ENCODE results near the gene UBA6.

Gene UBA6

GRCh38 chr4:67697860-67698687, 2.9 kb downstream of the UBA6 start:
- Histone ChIP-seq H3K9me3 (ENCODE audit: control insufficient read depth in 2 of 2, low read length in 2 of 2) (no peaks in the 10 kb centered on the region), H3K4me3 (ENCODE audit: low read length in 2 of 2) (no peak overlapping the region), H3K27ac (ENCODE audit: low read length) (no peak overlapping the region), H3K36me3 (ENCODE audit: control insufficient read depth in 2 of 2, insufficient read depth in 2 of 2, low read length in 2 of 2) (no peaks in the 10 kb centered on the region), H3K4me1 (ENCODE audit: control insufficient read depth, insufficient read depth, low read length) (no peaks in the 10 kb centered on the region), H3K9ac (ENCODE audit: low read length in 2 of 2) (no peak overlapping the region), H3K27me3 (ENCODE audit: control insufficient read depth in 1 of 2, insufficient read depth in 2 of 2, low read length in 2 of 2) (no peaks in the 10 kb centered on the region)

GRCh38 chr4:67696061-67696460, 4.9 kb downstream of the UBA6 start:
- Histone ChIP-seq H3K9ac (ENCODE audit: low read length in 2 of 2) (no peak overlapping the region), H3K27me3 (ENCODE audit: control insufficient read depth in 1 of 2, insufficient read depth in 2 of 2, low read length in 2 of 2) (no peaks in the 10 kb centered on the region), H3K4me3 (ENCODE audit: low read length in 2 of 2) (no peak overlapping the region), H3K9me3 (ENCODE audit: control insufficient read depth in 2 of 2, low read length in 2 of 2) (peaks cover 0 to 3% of the 10 kb centered on the region in 2 donors), H3K27ac (ENCODE audit: low read length) (no peak overlapping the region), H3K4me1 (ENCODE audit: control insufficient read depth, insufficient read depth, low read length) (no peaks in the 10 kb centered on the region), H3K36me3 (ENCODE audit: control insufficient read depth in 2 of 2, insufficient read depth in 2 of 2, low read length in 2 of 2) (peaks cover 7 to 15% of the 10 kb centered on the region in 2 donors)

GRCh38 chr4:67694662-67695061, 6.3 kb downstream of the UBA6 start:
- Histone ChIP-seq H3K9ac (ENCODE audit: low read length in 2 of 2) (no peak overlapping the region), H3K36me3 (ENCODE audit: control insufficient read depth in 2 of 2, insufficient read depth in 2 of 2, low read length in 2 of 2) (peaks cover 7 to 15% of the 10 kb centered on the region in 2 donors), H3K27ac (ENCODE audit: low read length) (no peak overlapping the region), H3K4me3 (ENCODE audit: low read length in 2 of 2) (no peak overlapping the region), H3K27me3 (ENCODE audit: control insufficient read depth in 1 of 2, insufficient read depth in 2 of 2, low read length in 2 of 2) (no peaks in the 10 kb centered on the region), H3K4me1 (ENCODE audit: control insufficient read depth, insufficient read depth, low read length) (no peaks in the 10 kb centered on the region), H3K9me3 (ENCODE audit: control insufficient read depth in 2 of 2, low read length in 2 of 2) (peaks cover 0 to 3% of the 10 kb centered on the region in 2 donors)

- Histone ChIP-seq H3K36me3 (ENCODE audit: control insufficient read depth in 2 of 2, insufficient read depth in 2 of 2, low read length in 2 of 2) (peaks cover 7 to 15% of the 10 kb centered on the region in 2 donors), H3K4me1 (ENCODE audit: control insufficient read depth, insufficient read depth, low read length) (no peaks in the 10 kb centered on the region), H3K9ac (ENCODE audit: low read length in 2 of 2) (no peak overlapping the region), H3K4me3 (ENCODE audit: low read length in 2 of 2) (no peak overlapping the region), H3K9me3 (ENCODE audit: control insufficient read depth in 2 of 2, low read length in 2 of 2) (peaks cover 0 to 3% of the 10 kb centered on the region in 2 donors), H3K27ac (ENCODE audit: low read length) (no peak overlapping the region), H3K27me3 (ENCODE audit: control insufficient read depth in 1 of 2, insufficient read depth in 2 of 2, low read length in 2 of 2) (no peaks in the 10 kb centered on the region)
These were observed 9.6 kb downstream of the UBA6 start for GRCh38 chr4:67691328-67691727.

GRCh38 chr4:67687636-67688035, 13.3 kb downstream of the UBA6 start:
- H3K9ac ChIP-seq (ENCODE audit: low read length in 2 of 2), result no peak overlapping the region
- no peaks in the 10 kb centered on the region for H3K4me1 ChIP-seq (ENCODE audit: control insufficient read depth, insufficient read depth, low read length)
- peaks cover 7 to 17% of the 10 kb centered on the region in 2 donors for H3K36me3 ChIP-seq (ENCODE audit: control insufficient read depth in 2 of 2, insufficient read depth in 2 of 2, low read length in 2 of 2)
- H3K9me3 ChIP-seq (ENCODE audit: control insufficient read depth in 2 of 2, low read length in 2 of 2), result peaks cover 0 to 3% of the 10 kb centered on the region in 2 donors
- H3K4me3 ChIP-seq (ENCODE audit: low read length in 2 of 2), result no peak overlapping the region
- no peaks in the 10 kb centered on the region for H3K27me3 ChIP-seq (ENCODE audit: control insufficient read depth in 1 of 2, insufficient read depth in 2 of 2, low read length in 2 of 2)
- H3K27ac ChIP-seq (ENCODE audit: low read length), result no peak overlapping the region

- Histone ChIP-seq H3K27ac (ENCODE audit: low read length) (no peak overlapping the region), H3K4me3 (ENCODE audit: low read length in 2 of 2) (no peak overlapping the region), H3K27me3 (ENCODE audit: control insufficient read depth in 1 of 2, insufficient read depth in 2 of 2, low read length in 2 of 2) (no peaks in the 10 kb centered on the region), H3K4me1 (ENCODE audit: control insufficient read depth, insufficient read depth, low read length) (no peaks in the 10 kb centered on the region), H3K36me3 (ENCODE audit: control insufficient read depth in 2 of 2, insufficient read depth in 2 of 2, low read length in 2 of 2) (peaks cover 0 to 8% of the 10 kb centered on the region in 2 donors), H3K9ac (ENCODE audit: low read length in 2 of 2) (no peak overlapping the region), H3K9me3 (ENCODE audit: control insufficient read depth in 2 of 2, low read length in 2 of 2) (no peaks in the 10 kb centered on the region)
These were observed 15.5 kb downstream of the UBA6 start for GRCh38 chr4:67685532-67685859.

GRCh38 chr4:67684839-67685531, 16.0 kb downstream of the UBA6 start:
- Histone ChIP-seq H3K4me3 (ENCODE audit: low read length in 2 of 2) (no peak overlapping the region), H3K9ac (ENCODE audit: low read length in 2 of 2) (no peak overlapping the region), H3K4me1 (ENCODE audit: control insufficient read depth, insufficient read depth, low read length) (no peaks in the 10 kb centered on the region), H3K27ac (ENCODE audit: low read length) (no peak overlapping the region), H3K27me3 (ENCODE audit: control insufficient read depth in 1 of 2, insufficient read depth in 2 of 2, low read length in 2 of 2) (no peaks in the 10 kb centered on the region), H3K36me3 (ENCODE audit: control insufficient read depth in 2 of 2, insufficient read depth in 2 of 2, low read length in 2 of 2) (peaks cover 0 to 11% of the 10 kb centered on the region in 2 donors), H3K9me3 (ENCODE audit: control insufficient read depth in 2 of 2, low read length in 2 of 2) (no peaks in the 10 kb centered on the region)

GRCh38 chr4:67682266-67682665, 18.7 kb downstream of the UBA6 start:
- no peaks in the 10 kb centered on the region for H3K27me3 ChIP-seq (ENCODE audit: control insufficient read depth in 1 of 2, insufficient read depth in 2 of 2, low read length in 2 of 2)
- no peaks in the 10 kb centered on the region for H3K9me3 ChIP-seq (ENCODE audit: control insufficient read depth in 2 of 2, low read length in 2 of 2)
- H3K27ac ChIP-seq (ENCODE audit: low read length), result no peak overlapping the region
- H3K4me1 ChIP-seq (ENCODE audit: control insufficient read depth, insufficient read depth, low read length), result no peaks in the 10 kb centered on the region
- H3K4me3 ChIP-seq (ENCODE audit: low read length in 2 of 2), result no peak overlapping the region
- peaks cover 0 to 17% of the 10 kb centered on the region in 2 donors for H3K36me3 ChIP-seq (ENCODE audit: control insufficient read depth in 2 of 2, insufficient read depth in 2 of 2, low read length in 2 of 2)
- H3K9ac ChIP-seq (ENCODE audit: low read length in 2 of 2), result no peak overlapping the region

- Histone ChIP-seq H3K9ac (ENCODE audit: low read length in 2 of 2) (no peak overlapping the region), H3K27ac (ENCODE audit: low read length) (no peak overlapping the region), H3K27me3 (ENCODE audit: control insufficient read depth in 1 of 2, insufficient read depth in 2 of 2, low read length in 2 of 2) (no peaks in the 10 kb centered on the region), H3K4me1 (ENCODE audit: control insufficient read depth, insufficient read depth, low read length) (no peaks in the 10 kb centered on the region), H3K4me3 (ENCODE audit: low read length in 2 of 2) (no peak overlapping the region), H3K36me3 (ENCODE audit: control insufficient read depth in 2 of 2, insufficient read depth in 2 of 2, low read length in 2 of 2) (peaks cover 8 to 23% of the 10 kb centered on the region in 2 donors), H3K9me3 (ENCODE audit: control insufficient read depth in 2 of 2, low read length in 2 of 2) (no peaks in the 10 kb centered on the region)
These were observed 20.3 kb downstream of the UBA6 start for GRCh38 chr4:67680581-67681222.

GRCh38 chr4:67678612-67679011, 22.3 kb downstream of the UBA6 start:
- H3K9ac ChIP-seq (ENCODE audit: low read length in 2 of 2), result no peak overlapping the region
- no peak overlapping the region for H3K27ac ChIP-seq (ENCODE audit: low read length)
- no peaks in the 10 kb centered on the region for H3K27me3 ChIP-seq (ENCODE audit: control insufficient read depth in 1 of 2, insufficient read depth in 2 of 2, low read length in 2 of 2)
- H3K4me3 ChIP-seq (ENCODE audit: low read length in 2 of 2), result no peak overlapping the region
- no peaks in the 10 kb centered on the region for H3K4me1 ChIP-seq (ENCODE audit: control insufficient read depth, insufficient read depth, low read length)
- peaks cover 12 to 30% of the 10 kb centered on the region in 2 donors for H3K36me3 ChIP-seq (ENCODE audit: control insufficient read depth in 2 of 2, insufficient read depth in 2 of 2, low read length in 2 of 2)
- H3K9me3 ChIP-seq (ENCODE audit: control insufficient read depth in 2 of 2, low read length in 2 of 2), result no peaks in the 10 kb centered on the region

Measured in stomach smooth muscle (tissue), 2 donors.